Measurements from ENCODE around the gene MCM6.
"Not testable (repeated sequence)": the region's sequence is repeated elsewhere in the genome, so short reads cannot be mapped to it uniquely, and the experiment has no call there.

Gene MCM6

DNA sequence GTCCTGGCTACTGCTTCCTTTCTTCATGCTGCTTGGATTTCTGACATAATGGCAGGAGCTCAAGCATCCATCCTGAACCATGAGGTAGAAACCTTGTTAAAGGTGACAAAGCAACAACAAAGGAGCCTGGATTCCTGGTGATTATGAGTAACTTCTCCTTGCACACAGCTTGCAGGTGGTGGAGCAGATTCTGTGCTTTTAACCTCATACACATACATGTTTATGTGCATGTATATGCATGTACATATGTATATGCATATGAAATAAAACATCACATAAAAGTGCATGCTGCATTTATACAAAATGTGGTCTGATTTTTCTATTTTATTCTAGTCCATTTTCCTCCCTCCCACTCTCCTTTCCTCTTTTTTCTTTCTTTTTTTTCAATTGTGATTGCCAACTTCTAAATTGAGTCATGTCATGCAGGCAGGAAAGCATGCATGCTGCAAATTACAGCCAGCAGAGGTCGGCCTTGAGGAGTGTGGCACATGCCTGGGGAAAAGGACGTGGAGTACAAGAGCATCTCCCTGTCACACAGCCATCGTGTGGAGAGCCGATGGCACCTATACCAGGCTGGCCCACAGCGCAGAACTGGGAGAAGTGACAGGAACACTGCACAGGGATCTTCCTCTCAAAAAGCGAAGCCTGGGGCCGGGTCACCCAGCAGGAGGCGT lies 57.2 kb downstream of the MCM6 start:
- DNase-seq, result no peak

DNA sequence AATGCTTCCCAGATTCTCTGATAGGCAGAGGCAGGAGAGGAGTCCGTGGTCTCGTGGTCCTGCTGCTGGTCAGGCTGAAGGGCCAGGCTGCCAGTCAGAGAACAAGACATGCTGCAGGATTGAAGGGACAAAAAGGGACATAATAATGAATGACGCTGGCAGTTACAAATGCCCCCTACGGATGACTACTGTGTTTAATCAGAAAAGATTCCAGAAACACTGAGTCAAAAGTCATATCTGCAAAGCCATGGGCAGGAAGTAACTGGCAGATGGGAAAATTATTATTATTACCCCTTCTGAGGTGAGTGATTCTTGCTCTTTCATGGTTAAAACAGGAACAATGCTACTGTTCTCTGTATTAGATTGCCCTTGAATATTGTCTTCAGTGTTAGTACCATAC lies 58.3 kb downstream of the MCM6 start:
- DNase-seq, result no peak

DNA sequence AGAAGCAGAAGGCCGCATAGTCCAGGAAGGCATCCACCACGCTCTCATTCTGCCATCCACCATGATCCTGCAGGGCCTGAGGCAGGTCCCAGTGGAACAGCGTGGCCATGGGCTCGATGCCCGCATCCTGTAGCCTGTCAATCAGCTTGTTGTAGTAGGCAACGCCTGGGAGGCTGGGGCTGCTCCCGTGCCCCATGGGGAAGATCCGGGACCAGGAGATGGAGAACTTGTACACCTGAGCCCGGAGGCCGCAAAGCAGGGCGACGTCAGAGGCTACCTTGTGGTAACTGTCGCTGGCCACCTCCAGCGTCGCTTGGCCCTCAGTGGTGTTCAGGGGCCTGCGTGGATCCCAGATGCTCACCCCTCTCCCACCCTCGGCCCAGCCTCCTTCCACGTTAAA lies 58.8 kb downstream of the MCM6 start:
- no peak for DNase-seq

DNA sequence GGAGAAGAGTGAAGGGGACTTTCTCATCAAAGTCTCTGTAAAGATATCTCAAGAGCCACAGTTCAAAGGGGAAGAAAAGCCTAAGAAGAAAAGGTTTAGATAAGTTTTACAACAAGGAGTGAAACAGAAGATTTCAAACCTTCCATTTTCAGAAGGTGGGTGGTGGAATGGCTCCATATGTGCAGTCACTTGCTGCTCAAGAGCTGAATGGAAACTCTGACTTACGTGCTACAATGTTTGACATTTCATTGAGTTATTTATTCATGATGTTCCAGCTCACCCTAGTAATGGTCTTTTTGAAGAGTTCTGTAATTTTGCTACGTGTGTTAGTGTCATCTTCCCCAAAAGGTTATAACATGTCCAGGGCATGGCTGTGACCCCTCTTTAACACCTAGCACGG lies 61.0 kb downstream of the MCM6 start:
- DNase-seq, result no peak

DNA sequence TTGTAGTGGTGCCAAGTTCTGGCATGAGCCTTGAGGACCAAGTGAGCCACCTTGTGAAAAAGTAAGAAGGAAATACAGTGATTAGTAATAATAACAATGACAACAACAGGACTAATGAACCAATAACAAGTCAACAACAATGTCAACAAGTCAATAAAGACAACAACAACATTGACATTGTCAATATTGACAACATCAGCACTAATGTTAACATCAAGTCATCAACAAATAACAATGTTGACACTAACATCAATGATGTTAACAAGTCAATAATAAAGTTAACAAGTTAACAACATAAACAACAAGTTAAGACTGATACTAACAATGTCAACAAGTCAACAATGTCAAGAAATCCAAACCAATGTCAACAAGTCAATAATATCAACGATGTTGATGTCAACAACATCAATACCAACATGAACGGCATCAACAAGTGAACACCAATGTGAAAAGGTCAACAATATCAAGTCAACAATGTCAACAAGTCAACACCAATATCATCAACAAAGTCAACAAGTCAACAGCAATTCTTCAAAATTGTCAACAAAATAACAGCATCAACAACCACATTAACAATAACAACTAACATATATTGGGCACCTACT lies 63.2 kb downstream of the MCM6 start:
- DNase-seq, result no peak

DNA sequence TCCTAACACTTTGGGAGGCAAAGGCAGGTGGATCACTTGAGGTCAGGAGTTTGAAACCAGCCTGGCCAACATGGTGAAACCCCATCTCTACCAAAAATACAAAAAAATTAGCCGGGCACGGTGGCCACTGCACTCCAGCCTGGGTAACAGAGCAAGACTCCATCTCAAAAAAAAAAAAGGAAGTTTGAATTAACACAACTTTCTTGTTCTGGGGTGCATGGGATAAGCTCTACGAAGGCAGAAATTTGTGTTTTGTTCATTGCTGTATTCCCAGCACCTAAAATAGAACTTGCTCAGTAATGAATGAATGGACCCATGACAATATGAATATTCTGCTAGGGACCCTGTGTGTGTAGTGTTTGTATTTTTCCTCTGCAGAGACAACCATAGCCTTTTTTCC lies 68.4 kb downstream of the MCM6 start:
- DNase-seq, result not testable (repeated sequence)

DNA sequence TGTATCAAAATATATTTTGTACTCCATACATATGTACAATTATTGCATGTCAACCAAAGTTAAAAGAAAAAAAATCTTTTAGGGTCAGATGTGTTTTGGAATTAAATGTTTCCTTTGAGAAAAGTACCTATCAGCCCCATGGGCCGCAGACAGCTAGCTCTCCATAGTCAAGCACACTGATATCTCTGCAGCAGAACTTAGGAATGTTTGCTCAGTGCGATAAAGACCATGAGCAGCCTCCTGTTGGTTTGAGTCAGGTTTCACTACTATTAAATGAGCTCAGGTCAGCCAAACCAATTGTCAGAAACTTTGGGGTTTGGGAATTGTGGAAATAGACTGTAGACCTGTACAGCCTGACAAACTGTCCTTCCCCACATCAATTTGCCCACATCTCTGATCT lies 73.0 kb downstream of the MCM6 start:
- DNase-seq, result no peak

DNA sequence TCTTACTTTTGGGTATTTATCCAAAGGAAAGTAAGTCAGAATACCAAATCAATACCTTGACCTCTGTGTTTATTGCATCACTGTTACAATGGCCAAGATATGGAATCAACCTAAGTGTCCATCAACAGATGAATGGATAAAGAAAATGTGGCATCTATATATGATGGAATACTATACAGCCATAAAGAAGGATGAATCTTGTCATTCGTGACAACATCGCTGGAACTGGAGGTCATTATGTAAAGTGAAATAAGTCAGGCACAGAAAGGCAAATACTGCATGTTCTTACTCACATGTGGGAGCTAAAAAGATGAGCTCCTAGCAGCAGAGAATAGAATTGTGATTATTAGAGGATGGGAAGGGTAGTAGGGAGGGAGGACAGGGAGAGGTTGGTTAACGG lies 73.9 kb downstream of the MCM6 start:
- DNase-seq, result no peak

DNA sequence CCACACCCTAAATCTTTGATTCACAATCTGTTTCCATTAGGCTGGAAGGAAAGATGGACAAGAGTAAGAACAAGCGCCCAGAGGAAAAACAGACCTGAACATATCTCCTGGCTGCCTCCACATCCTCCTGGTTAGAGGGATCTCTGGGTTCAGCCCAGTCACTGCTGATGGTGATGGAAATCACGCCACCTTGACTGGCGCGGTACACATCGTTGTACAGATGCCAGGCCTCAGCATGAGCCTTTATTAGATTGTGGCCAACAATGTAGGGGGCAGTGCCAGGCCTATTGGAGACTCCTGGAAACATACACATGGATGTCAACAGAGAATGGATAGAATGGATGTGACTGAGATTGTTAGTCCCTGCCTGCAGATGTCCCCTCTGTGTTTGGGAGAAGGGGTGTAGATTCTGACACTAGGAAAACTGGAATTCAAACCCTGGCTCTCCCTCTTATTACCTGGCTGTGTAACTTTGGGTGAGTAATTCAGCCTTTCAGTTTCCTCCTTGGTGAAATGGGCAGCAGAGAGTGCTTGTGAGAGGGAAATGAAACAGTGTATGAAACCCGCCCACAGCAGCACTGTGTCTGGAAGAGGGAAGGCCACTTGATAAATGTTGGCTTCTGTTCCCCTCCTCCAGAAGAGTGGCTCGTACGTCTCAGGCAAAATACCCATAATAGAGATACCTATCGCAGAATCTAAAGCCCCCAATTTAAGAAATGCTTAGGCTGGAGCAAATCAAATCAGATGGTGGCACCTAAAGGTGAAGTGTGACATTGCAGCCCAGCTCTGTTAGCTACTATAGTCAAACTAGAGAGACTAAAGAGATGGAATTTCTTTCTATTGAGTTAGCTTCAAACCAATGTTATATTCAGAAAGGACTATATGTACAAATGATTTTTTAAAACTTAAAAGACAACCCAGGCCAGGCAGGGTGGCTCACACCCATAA lies 75.5 kb downstream of the MCM6 start:
- no peak for DNase-seq

DNA sequence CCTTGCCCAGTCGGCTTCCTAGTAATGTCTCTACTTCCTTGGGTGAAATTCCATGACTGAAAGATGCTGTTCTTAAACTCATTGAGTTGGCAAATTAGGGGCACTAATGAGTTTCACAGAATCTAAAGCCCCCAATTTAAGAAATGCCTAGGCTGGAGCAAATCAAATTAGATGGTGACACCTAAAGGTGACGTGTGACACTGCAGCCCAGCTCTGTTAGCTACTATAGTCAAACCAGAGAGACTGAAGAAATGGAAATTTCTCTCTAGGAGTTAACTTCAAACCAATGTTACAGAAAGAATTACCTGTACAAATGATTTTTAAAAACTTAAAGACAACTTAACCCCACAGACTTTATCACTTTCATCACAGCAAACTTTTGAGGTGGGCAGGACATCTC lies 76.5 kb downstream of the MCM6 start:
- no peak for DNase-seq

DNA sequence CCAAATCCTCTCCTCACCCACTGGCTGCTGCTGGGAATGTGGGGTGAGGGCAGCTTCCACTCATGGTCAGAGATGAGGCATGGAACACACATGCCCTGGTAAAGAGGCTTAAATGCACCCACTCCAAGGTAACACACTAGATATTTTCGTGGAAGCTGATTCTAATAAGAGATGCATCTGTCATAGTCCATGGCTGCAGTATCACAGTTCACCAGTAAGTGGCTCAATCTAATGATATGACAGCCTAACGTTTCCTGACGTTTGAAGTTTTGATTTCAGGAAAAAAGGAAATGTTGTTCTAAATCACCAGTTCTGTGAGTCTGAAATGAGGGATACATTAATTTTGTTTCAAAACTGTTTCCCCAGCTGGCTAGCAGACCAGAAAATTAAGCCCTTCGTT lies 77.5 kb downstream of the MCM6 start:
- DNase-seq, result no peak

DNA sequence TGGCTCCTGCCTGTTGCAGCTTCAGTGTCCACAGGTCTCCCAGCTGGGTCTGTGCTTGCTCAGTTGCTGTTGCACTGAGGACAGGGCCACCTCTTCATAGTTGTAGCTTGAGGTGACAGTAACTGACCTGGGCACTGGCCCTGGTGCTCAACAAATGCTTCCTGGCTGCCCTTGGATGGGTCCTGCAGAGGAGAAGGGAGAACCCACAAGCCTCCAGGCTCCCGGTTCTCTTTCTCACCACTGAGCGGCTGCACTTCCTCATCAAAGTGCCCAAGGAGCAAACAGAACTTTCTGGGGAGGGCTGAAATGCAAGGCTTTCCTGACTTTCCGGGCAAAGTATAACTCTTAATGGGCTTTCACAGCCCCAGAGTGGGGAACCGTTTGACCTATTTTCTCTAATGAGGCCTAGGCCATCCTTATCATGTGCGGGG lies 78.0 kb downstream of the MCM6 start:
- DNase-seq, result no peak

DNA sequence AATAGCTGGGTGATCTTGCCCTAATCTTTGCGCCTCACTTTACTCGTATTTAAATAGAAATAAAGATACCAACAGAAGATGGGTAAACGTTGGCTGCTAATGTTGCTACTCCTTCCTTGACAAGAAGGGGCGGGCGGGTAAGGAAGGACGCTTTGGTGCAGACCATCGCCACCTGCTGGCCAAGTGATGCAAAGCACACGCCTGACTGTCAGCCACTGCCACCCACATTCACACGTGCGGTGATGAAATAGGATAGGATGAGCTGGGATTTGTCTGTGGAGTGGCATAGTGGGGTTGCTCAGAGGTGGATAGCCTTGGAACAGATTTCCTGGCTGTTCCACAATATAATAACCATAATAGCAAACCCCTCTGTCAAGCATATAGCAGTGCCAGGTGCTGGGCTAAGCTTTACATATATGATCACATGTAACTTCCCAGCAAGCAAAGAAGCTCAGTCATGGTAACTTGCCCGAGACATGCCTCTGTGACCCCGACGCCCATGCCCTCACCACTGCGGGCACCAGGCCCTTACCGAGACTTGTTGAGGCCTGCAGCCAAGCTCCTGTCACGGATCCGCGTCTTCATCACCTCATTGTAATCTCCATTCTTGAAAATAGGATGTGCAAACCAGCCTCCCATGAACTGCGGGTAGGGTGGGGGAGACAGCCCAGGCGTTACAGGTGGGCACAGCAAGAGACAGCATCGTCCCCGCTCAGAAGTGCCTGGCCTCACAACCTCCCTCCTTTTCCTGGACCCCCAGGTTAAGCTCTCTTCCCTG lies 78.6 kb downstream of the MCM6 start:
- peak; percentile 69 for DNase-seq

DNA sequence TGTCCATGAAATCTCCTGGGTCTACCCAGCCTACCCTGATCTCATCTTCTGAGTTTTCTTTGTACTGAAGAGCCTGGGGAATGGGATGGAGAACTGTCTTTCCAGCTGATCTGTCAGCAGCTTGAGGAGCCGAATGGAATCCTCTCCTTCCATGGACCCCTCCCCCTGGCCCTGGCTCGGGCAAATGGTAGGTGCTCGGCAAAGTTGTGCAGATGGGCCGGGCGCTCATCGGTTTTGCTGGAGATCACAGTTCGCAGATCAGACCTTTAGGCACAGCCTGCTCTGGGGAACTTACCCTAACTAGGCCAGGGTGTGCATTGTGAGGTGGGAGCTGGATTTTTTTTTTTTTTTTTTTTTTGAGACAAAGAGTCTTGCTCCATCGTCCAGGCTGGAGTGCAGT lies 79.6 kb downstream of the MCM6 start:
- no peak for DNase-seq

DNA sequence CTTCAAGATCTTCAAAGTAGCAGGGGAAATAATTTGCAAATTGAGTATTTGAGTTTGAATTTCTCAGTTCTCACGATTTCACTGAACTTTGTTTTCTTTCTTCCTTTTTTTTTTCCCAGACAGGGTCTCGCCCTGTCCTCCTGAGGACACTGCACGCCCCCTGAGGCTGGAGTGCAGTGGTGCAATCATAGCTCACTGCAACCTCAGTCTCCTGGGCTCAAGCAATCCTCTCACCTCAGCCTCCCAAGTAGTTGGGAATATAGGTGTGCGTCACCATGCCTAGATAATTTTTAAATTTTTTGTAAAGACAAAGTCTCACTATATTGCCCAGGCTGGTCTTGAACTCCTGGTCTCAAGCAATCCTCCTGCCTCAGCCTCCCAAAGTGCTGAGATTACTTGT lies 80.6 kb downstream of the MCM6 start:
- DNase-seq, result not testable (repeated sequence)

DNA sequence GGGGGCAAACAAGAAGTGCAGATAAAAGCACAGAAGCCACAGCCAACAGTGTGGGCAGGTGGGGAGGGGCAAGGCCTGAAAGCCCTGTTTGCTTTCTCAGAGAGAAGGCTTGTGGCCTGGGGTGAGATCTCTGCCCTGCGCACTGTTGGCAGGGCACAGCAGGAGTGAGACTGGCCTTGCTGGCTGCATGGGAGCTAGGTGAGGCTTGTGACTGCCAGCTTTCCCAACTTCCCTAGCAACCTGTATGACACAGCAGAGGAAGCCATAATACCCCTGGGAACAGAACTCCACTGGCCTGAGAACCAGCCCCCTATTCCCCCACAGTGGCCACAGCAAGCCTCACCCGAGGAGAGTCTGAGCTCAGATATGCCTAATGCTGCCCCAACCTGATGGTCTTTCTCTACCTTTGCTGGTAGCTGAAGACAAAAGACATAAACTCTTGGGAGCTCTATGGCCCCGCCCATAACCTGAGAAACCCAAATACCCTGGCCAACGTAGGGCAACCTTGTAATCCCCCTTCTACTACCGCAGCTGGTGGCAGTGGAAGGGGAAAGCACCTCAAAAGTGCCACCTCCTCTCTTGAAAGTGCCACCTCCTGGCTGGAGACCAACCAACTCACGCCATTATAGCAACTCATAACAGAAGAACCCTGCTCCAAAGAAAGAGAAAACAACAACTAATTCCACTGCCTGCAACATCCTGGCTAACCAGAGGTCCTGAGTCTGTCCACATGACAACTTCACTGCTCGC lies 83.7 kb downstream of the MCM6 start:
- no peak for DNase-seq

DNA sequence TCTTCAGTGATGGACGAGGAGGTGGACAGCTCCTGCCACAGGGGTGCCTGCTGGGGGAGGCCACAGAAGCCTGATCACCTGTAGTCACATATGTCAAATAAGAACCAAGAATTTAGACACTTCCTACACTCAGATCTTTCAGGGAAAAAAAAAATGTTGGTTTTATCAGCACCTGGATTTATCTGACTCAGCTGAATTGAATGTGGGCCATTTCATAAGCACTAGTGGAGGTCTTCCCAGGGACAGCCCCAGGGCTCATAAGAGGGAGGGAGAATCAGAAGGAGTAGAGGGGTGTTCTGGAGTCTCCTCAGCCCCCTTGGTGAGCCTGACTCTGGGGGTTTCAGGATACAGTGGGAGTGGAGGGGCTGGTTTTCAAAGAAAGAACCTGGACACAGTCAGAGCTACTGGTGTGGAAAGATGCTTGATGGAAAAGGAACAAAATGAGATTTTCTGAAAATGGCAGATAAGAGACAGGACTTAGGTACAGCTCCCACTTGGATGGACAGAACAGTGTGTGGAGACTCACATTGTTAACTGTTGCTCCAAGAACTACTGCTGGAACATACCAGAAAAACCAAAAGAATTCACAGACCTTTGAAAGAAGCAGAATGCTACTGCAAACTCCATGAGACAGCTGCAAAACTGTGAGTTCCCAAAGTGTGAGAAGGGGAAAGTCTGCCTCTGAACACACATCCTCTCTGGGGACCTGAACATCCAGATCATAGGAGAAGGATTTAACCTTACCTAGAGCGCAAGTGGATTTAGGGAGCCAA lies 84.6 kb downstream of the MCM6 start:
- DNase-seq, result no peak

DNA sequence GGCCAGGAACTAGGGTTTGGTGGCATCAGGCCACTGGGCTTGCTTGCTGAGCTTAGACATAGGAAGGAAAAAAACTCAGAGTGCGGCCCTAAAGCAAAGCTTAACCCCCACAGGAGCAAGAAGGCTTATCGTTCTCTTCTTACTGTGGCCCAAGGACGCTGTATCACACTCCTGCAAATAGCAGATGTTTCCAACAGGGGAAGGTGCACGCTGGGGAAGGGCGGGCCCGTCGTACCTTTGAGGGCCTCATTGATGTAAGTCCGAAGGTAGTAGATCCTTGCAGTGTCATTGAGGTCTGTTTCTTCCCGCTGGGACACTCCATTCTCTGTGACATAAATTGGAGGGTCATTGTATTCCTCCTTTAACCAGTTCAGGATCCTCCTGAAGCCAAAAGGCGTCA lies 85.8 kb downstream of the MCM6 start:
- DNase-seq, result no peak
